H1 (cell line): ENCODE measurements around the gene CIAO3. TPM values are rescaled to one million over a fixed set of nuclear protein-coding genes. Genes with fewer than 3 reads are reported as not detected.

ENCODE experiments used
- BACH1 ChIP-seq: IDR thresholded peaks from 2 replicates; pipeline ENCODE4 v1.6.1; 2012; ENCODE audit warnings: low read length, improper control_type of control experiment
- CBX5 ChIP-seq: fragments of 300-800, 300-1000 bp; sonication (generic); IDR thresholded peaks from 2 replicates; pipeline ENCODE4 v1.7.1; 2016; ENCODE audit warnings: antibody characterized with exemption, low read length, low read depth
- KDM4A ChIP-seq: IDR thresholded peaks from one replicate; pipeline ENCODE4 v1.7.1; 2012; ENCODE audit warnings: low read depth, mild to moderate bottlenecking, moderate library complexity, low read length, inconsistent platforms; ENCODE audit not compliant: severe bottlenecking
- NRF1 ChIP-seq: IDR thresholded peaks from 2 replicates; pipeline ENCODE4 v1.6.1; 2011; ENCODE audit warnings: mild to moderate bottlenecking, low read depth, low read length, improper control_type of control experiment
- SRF ChIP-seq: IDR thresholded peaks from 2 replicates; pipeline ENCODE4 v1.6.1; 2011; ENCODE audit warnings: mild to moderate bottlenecking, low read depth, low read length, moderate library complexity
- polyA plus RNA-seq, 7 experiments: library from polyadenylated mRNA; depleted of rRNA in 3 of 7; stranded (reverse) in 5 of 7; unstranded in 2 of 7; fragments of >200 nt in 5 of 7; fragments of 200-250 nt in 2 of 7; gene quantifications; 1 replicate in 5 of 7; 2 replicates in 1 of 7; 4 replicates in 1 of 7; pipeline versions ENCODE4 v1.2.1 to v1.2.3, GENCODE V29; 2011 to 2013; ENCODE audit warnings: missing spikeins in 2 of 7, mixed read lengths in 2 of 7
- total RNA-seq: library from RNA; stranded (reverse); fragmentation: NEBNext Ultra II Directional; extraction: Animal tissue kit (Norgen Biotek cat#: 25700); gene quantifications from 2 replicates; pipeline ENCODE4 v1.2.1, GENCODE V29; 2021

Gene CIAO3
- total and polyA plus RNA-seq, 2 of the 8 experiments (the other 6 are each of a cell fraction or from before 2014, with no cell fraction given) = 20.0 to 20.4 TPM

DNA sequence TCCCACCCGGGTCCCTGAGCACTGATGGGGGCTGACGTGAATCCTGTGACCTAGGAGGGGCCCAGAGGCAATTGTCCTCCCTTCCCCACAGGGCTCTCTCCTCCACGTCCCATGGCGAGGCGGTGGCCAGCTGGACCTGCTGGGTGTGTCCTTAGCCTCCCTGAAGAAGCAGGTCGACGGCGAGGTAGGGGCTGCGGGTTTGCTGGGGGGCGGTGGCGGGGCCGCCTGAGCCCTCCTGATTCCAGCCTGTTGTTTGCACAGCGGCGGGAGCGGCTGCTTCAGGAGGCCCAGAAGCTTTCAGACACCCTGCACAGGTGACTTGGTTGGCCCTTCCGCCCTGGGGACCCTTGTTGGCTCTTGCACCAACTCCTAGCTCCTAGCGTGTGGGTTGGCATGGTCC lies 49.3 kb upstream of the CIAO3 start (continued):
- no peak for TF ChIP-seq SRF
- TF ChIP-seq BACH1 = no peak
- no peak for TF ChIP-seq CBX5
- TF ChIP-seq KDM4A = no peak
- no peak for TF ChIP-seq NRF1
